B cell (primary cell): ENCODE measurements around the gene FZD1. TPM values are rescaled to one million over a fixed set of nuclear protein-coding genes. Genes with fewer than 3 reads are reported as not detected.

Source experiments
- ATAC-seq: fragments of 200-7000 bp; cut with Tn5 transposase; one replicate; pipeline ENCODE4 v1.10.0; 2021; ENCODE audit warnings: low read depth, mild to moderate bottlenecking, moderate number of reproducible peaks, moderate library complexity
- CTCF ChIA-PET: fragments of 350-600 bp; sonication (Branson Sonifier 250); formaldehyde crosslinking; loops from one replicate; lab custom pipeline; 2021; ENCODE audit warnings: antibody characterized with exemption, inconsistent platforms; lab: Charles Lee
- POLR2A ChIA-PET: fragments of 350-600 bp; sonication (Branson Sonifier 250); formaldehyde crosslinking; loops from one replicate; lab custom pipeline; 2021; ENCODE audit warnings: antibody characterized with exemption; lab: Charles Lee
- DNase-seq: peaks from one replicate; pipeline ENCODE4 v3.0.0; 2013
- H2AFZ ChIP-seq: 2 replicates; pipeline ENCODE4 v1.6.1; 2012; ENCODE audit warnings: mild to moderate bottlenecking, low read depth, low read length; ENCODE audit not compliant: insufficient read depth, poor library complexity, severe bottlenecking
- H3K27ac ChIP-seq, 2 donors: 1 replicate in 1 of 2; 2 replicates in 1 of 2; pipeline ENCODE4 v1.5.1; 2012 to 2013; ENCODE audit warnings: low read length in 2 of 2, mild to moderate bottlenecking in 2 of 2, moderate library complexity in 1 of 2
- H3K27me3 ChIP-seq, 4 experiments: fragments of 200-600 bp in 1 of 4; sonication (generic) in 1 of 4; replicated peaks in 1 of 4; 1 replicate in 2 of 4; 2 replicates in 2 of 4; pipeline versions ENCODE4 v1.6.1 to v1.7.0; 2013 to 2016; ENCODE audit warnings: low read length in 3 of 4, mild to moderate bottlenecking in 2 of 4, mixed read lengths in 1 of 4, moderate library complexity in 1 of 4; ENCODE audit not compliant: insufficient read depth in 4 of 4, control insufficient read depth in 3 of 4; ENCODE audit errors: control extremely low read depth in 1 of 4
- H3K36me3 ChIP-seq, 2 experiments: replicated peaks in 1 of 2; 1 replicate in 1 of 2; 2 replicates in 1 of 2; pipeline versions ENCODE4 v1.6.1 to v1.7.1; 2013; ENCODE audit warnings: low read length in 1 of 2; ENCODE audit not compliant: insufficient read depth in 2 of 2, control insufficient read depth in 1 of 2; ENCODE audit errors: control extremely low read depth in 1 of 2, extremely low read depth in 1 of 2
- H3K4me1 ChIP-seq, 2 donors: fragments of 200-600 bp in 1 of 2; sonication (generic) in 1 of 2; 1 replicate in 1 of 2; 2 replicates in 1 of 2; pipeline versions ENCODE4 v1.5.1 to v1.6.1; 2013 to 2017; ENCODE audit warnings: low read length in 2 of 2; ENCODE audit not compliant: control insufficient read depth in 2 of 2, insufficient read depth in 2 of 2
- H3K4me2 ChIP-seq: replicated peaks from 2 replicates; pipeline ENCODE3; 2012; ENCODE audit warnings: mild to moderate bottlenecking, low read depth, low read length; ENCODE audit not compliant: poor library complexity, severe bottlenecking
- H3K4me3 ChIP-seq, 5 experiments: fragments of 200-600 bp in 1 of 5; sonication (generic) in 1 of 5; 1 replicate in 3 of 5; 2 replicates in 2 of 5; pipeline versions ENCODE4 v1.5.1 to v1.7.0; 2011 to 2016; ENCODE audit warnings: low read length in 4 of 5, mild to moderate bottlenecking in 4 of 5, low read depth in 2 of 5, control low read depth in 1 of 5, moderate library complexity in 1 of 5; ENCODE audit not compliant: insufficient read depth in 1 of 5; ENCODE audit errors: control extremely low read depth in 1 of 5, extremely low read depth in 1 of 5
- H3K79me2 ChIP-seq: fragments of 200-600 bp; sonication (generic); one replicate; pipeline ENCODE4 v1.6.0; 2016; ENCODE audit warnings: low read length; ENCODE audit not compliant: control insufficient read depth, insufficient read depth
- H3K9ac ChIP-seq: fragments of 200-600 bp; sonication (generic); 2 replicates; pipeline ENCODE4 v1.6.1; 2017; ENCODE audit warnings: mild to moderate bottlenecking, low read length, moderate library complexity
- H3K9me3 ChIP-seq, 3 donors: one replicate each; pipeline versions ENCODE4 v1.6.1 to v1.7.1; 2013; ENCODE audit warnings: low read length in 2 of 3; ENCODE audit not compliant: control insufficient read depth in 2 of 3, insufficient read depth in 1 of 3; ENCODE audit errors: control extremely low read depth in 1 of 3
- H4K20me1 ChIP-seq: 2 replicates; pipeline ENCODE4 v1.6.0; 2012; ENCODE audit warnings: mild to moderate bottlenecking, low read length; ENCODE audit not compliant: insufficient read depth, control insufficient read depth, poor library complexity, severe bottlenecking
- H3K27ac Mint-ChIP-seq: one replicate; pipeline ENCODE4 v1.8.0; 2021; ENCODE audit warnings: mixed read lengths
- H3K27me3 Mint-ChIP-seq: one replicate; pipeline ENCODE4 v1.8.0; 2021; ENCODE audit warnings: mixed read lengths
- H3K4me1 Mint-ChIP-seq: one replicate; pipeline ENCODE4 v1.8.0; 2021; ENCODE audit warnings: mixed read lengths
- H3K4me3 Mint-ChIP-seq: one replicate; pipeline ENCODE4 v1.8.0; 2021; ENCODE audit warnings: mixed read lengths
- H3K9me3 Mint-ChIP-seq: one replicate; pipeline ENCODE4 v1.8.0; 2022; ENCODE audit warnings: mixed read lengths; ENCODE audit not compliant: insufficient read depth
- EZH2 ChIP-seq: IDR thresholded peaks from 2 replicates; pipeline ENCODE4 v1.6.1; 2012; ENCODE audit warnings: borderline replicate concordance, low read depth, mild to moderate bottlenecking, moderate library complexity, low read length; ENCODE audit not compliant: insufficient read depth, poor library complexity, severe bottlenecking
- WGBS: methylation state at CpG from one replicate; pipeline ENCODE4 v1.1.5; 2013; ENCODE audit warnings: missing lambda C conversion rate; ENCODE audit not compliant: insufficient coverage; 5-methylcytosine and 5-hydroxymethylcytosine counted together
- intact Hi-C: fragments of 100-400 bp; cut with micrococcal nuclease; formaldehyde crosslinking; loops from one replicate; pipeline ENCODE4 v1.10.0; 2022
- polyA plus RNA-seq: library from polyadenylated mRNA; depleted of rRNA; stranded (reverse); fragments of >200 nt; gene quantifications from 2 replicates; pipeline ENCODE4 v1.2.3, GENCODE V29; 2012
- total RNA-seq, 2 donors: library from RNA; stranded (reverse); fragments of 120-200 nt in 1 of 2; gene quantifications; 1 replicate in 1 of 2; 2 replicates in 1 of 2; pipeline versions ENCODE4 v1.2.3 to v1.2.4, GENCODE V29; 2013 to 2022
- TF ChIP-seq, protein P1 (sequence below): fragments of 200-600 bp; IDR thresholded peaks from one replicate; pipeline ENCODE4 v1.8.0; 2022; ENCODE audit warnings: antibody characterized with exemption, mild to moderate bottlenecking

Gene FZD1
- total and polyA plus RNA-seq, 2 donors (not counting 1 experiment from before 2014, with no cell fraction given) = 0.15 to 0.49 TPM

DNA sequence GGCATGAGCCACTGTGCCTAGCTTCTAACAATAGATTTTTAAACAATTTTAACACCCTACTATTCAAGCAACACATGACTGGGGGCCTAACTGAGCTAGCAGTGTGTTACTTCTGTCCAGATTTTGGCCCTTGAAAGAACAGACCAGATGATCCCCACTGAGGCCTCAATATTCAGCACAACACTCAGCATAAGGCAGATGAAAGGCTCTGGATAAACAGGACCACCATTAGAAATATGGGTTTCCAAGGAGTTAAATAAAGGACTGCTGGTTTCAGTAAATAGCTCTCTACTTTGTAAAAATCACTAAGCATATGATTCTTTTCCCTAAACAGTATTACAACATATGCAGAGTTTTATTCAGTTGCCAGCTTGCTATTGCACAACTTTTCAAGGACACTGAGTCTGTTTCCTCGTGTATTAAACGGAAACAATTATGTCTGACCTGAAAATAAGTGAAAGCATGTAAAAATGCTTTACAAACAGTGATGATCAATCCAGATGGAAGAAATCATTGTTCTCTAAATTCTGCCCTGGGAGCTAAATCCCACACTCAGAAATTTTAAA is 23.8 kb upstream of the FZD1 start:
- H3K9ac ChIP-seq = no peak overlapping the region

DNA sequence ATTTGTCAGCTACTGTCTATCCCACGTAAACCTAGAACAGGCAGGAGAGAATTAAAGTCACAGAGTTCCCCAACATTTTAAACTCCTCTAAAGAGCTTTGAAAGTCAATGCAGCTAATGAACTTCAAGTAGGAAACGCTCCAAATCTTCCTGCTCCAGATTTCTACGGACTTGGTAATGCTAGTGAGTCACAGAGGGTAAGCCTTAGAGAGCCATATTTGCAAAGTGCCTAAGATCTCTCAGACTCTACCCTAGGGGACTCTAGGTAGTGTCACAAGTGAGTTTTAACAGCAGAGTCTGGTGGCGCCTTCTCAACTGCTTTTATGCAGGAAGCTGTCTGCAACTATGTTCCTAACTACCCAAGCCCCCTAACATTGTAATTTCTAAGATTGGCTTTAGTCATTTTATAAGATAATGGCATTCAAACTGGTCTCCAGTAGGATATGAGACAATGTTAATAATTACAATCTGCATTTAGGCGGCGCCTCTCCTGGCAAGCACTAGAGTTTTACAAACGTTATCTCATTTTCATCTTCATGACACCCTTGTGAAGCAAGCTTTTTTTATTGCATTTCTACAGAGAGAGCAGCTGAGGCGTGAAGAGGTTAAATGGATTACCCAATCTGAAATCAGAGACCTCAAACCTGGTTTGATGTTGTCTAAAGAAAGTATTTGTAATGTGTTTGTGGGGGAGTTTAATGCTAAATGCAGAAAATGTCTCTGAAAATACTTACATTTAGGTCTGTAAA is 22.0 kb upstream of the FZD1 start:
- WGBS = 100% methylated on average over 1 of the region's 8 CpGs
- CTCF ChIA-PET = no interaction called here
- intact Hi-C loops = no loop called here

More for the DNA sequence above, 23.8 kb upstream of the FZD1 start:
- DNase-seq (no peak), ATAC-seq (no peak)
- no peak overlapping the region for H3K4me2 ChIP-seq
- Mint-ChIP-seq H3K4me1 (no peaks in the 10 kb centered on the region), H3K27ac (no peak overlapping the region), H3K9me3 (no peaks in the 10 kb centered on the region), H3K4me3 (no peak overlapping the region), H3K27me3 (peaks cover 23% of the 10 kb centered on the region)
- TF ChIP-seq EZH2 = no peak
- TF ChIP-seq, protein P1, sequence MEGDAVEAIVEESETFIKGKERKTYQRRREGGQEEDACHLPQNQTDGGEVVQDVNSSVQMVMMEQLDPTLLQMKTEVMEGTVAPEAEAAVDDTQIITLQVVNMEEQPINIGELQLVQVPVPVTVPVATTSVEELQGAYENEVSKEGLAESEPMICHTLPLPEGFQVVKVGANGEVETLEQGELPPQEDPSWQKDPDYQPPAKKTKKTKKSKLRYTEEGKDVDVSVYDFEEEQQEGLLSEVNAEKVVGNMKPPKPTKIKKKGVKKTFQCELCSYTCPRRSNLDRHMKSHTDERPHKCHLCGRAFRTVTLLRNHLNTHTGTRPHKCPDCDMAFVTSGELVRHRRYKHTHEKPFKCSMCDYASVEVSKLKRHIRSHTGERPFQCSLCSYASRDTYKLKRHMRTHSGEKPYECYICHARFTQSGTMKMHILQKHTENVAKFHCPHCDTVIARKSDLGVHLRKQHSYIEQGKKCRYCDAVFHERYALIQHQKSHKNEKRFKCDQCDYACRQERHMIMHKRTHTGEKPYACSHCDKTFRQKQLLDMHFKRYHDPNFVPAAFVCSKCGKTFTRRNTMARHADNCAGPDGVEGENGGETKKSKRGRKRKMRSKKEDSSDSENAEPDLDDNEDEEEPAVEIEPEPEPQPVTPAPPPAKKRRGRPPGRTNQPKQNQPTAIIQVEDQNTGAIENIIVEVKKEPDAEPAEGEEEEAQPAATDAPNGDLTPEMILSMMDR = no peak
- WGBS = no CpG with 5 or more reads among the region's 2 CpGs
- no peak overlapping the region for H3K27ac ChIP-seq
- H2AFZ ChIP-seq = no peak overlapping the region
- H3K79me2 ChIP-seq = no peaks in the 10 kb centered on the region
- no peaks in the 10 kb centered on the region for H4K20me1 ChIP-seq
- no peaks in the 10 kb centered on the region for H3K36me3 ChIP-seq
- no peaks in the 10 kb centered on the region for H3K4me1 ChIP-seq
- CTCF ChIA-PET = no interaction called here
- H3K9me3 ChIP-seq = no peaks in the 10 kb centered on the region
- POLR2A ChIA-PET = no interaction called here
- H3K27me3 ChIP-seq = peaks cover 0 to 5% (median 2%) of the 10 kb centered on the region in 4 experiments
- no peak overlapping the region for H3K4me3 ChIP-seq
- intact Hi-C loops = no loop called here

More for the DNA sequence above, 22.0 kb upstream of the FZD1 start:
- Histone ChIP-seq H2AFZ (no peak overlapping the region), H3K36me3 (no peaks in the 10 kb centered on the region), H3K27ac (no peak overlapping the region), H4K20me1 (no peaks in the 10 kb centered on the region), H3K27me3 (peaks cover 0 to 5% (median 2%) of the 10 kb centered on the region in 4 experiments), H3K9me3 (no peaks in the 10 kb centered on the region), H3K4me3 (no peak overlapping the region), H3K79me2 (no peaks in the 10 kb centered on the region), H3K4me1 (no peaks in the 10 kb centered on the region), H3K4me2 (no peak overlapping the region), H3K9ac (no peak overlapping the region)
- POLR2A ChIA-PET = no interaction called here
- no peaks in the 10 kb centered on the region for H3K4me1 Mint-ChIP-seq
- no peak overlapping the region for H3K4me3 Mint-ChIP-seq
- DNase-seq (no peak), ATAC-seq (no peak)
- peaks cover 21% of the 10 kb centered on the region for H3K27me3 Mint-ChIP-seq
- H3K9me3 Mint-ChIP-seq = no peaks in the 10 kb centered on the region
- H3K27ac Mint-ChIP-seq = no peak overlapping the region
- TF ChIP-seq, protein P1 = no peak
- TF ChIP-seq EZH2 = no peak
